GM12878 (cell line): ENCODE data around the gene RAB11FIP2.

Experiments
- KDM1A ChIP-seq: fragments of 200-600 bp; sonication (generic); IDR thresholded peaks from 2 replicates; pipeline ENCODE4 v1.6.1; 2016; ENCODE audit warnings: borderline replicate concordance
- PBX3 ChIP-seq: IDR thresholded peaks from 2 replicates; pipeline ENCODE4 v1.6.1; 2011; ENCODE audit warnings: mild to moderate bottlenecking, low read depth, low read length, moderate library complexity; ENCODE audit not compliant: insufficient replicate concordance
- SMAD1 ChIP-seq: fragments of 450-650 bp; IDR thresholded peaks from 2 replicates; pipeline ENCODE4 v1.6.1; 2018; ENCODE audit warnings: mild to moderate bottlenecking, low read depth; ENCODE audit not compliant: partially characterized antibody
- ZBTB11 ChIP-seq: fragments of 450-650 bp; formaldehyde crosslinking; IDR thresholded peaks from 2 replicates; pipeline ENCODE4 v1.5.0; 2022; ENCODE audit warnings: mild to moderate bottlenecking, missing genetic modification characterization
- ZBTB33 ChIP-seq: fragments of 450-650 bp; IDR thresholded peaks from 2 replicates; pipeline ENCODE4 v1.6.1; 2017; ENCODE audit warnings: mild to moderate bottlenecking

- TF ChIP-seq PBX3 (no peak), ZBTB11 (CRISPR knock-in tag) (no peak), KDM1A (no peak), ZBTB33 (no peak), SMAD1 (no peak)
Measured at GRCh38 chr10:118031351-118032075, 15.2 kb downstream of the RAB11FIP2 start.
